Measurements from ENCODE around the gene SLC16A3.
A peak's percentile ranks its signal among the peaks of the same experiment; 100 is the strongest.

SLC16A3 gene

GRCh38 chr17:82273327-82274133 lies 44.7 kb downstream of the SLC16A3 start, which contains the start of gene CSNK1D:
Gene CSNK1D, minus strand, starts transcription at chr17:82273700. Its CDS starts 319 bp downstream, at chr17:82273381.
- Histone ChIP-seq H3K4me1 (ENCODE audit: control insufficient read depth, insufficient read depth, low read length) (peaks cover 53% of the 10 kb centered on the region), H3K27ac (ENCODE audit: low read length) (peak within 1 kb of the TSS; percentile 91), H3K9ac (ENCODE audit: low read length in 2 of 2) (peak within 1 kb of the TSS; percentile 81 to 84), H3K36me3 (ENCODE audit: control insufficient read depth in 2 of 2, insufficient read depth in 2 of 2, low read length in 2 of 2) (peaks cover 11 to 17% of the 10 kb centered on the region in 2 donors), H3K9me3 (ENCODE audit: control insufficient read depth in 2 of 2, low read length in 2 of 2) (no peaks in the 10 kb centered on the region), H3K4me3 (ENCODE audit: low read length in 2 of 2) (peak within 1 kb of the TSS; percentile 86 to 89), H3K27me3 (ENCODE audit: control insufficient read depth in 1 of 2, insufficient read depth in 2 of 2, low read length in 2 of 2) (no peaks in the 10 kb centered on the region)

DNA sequence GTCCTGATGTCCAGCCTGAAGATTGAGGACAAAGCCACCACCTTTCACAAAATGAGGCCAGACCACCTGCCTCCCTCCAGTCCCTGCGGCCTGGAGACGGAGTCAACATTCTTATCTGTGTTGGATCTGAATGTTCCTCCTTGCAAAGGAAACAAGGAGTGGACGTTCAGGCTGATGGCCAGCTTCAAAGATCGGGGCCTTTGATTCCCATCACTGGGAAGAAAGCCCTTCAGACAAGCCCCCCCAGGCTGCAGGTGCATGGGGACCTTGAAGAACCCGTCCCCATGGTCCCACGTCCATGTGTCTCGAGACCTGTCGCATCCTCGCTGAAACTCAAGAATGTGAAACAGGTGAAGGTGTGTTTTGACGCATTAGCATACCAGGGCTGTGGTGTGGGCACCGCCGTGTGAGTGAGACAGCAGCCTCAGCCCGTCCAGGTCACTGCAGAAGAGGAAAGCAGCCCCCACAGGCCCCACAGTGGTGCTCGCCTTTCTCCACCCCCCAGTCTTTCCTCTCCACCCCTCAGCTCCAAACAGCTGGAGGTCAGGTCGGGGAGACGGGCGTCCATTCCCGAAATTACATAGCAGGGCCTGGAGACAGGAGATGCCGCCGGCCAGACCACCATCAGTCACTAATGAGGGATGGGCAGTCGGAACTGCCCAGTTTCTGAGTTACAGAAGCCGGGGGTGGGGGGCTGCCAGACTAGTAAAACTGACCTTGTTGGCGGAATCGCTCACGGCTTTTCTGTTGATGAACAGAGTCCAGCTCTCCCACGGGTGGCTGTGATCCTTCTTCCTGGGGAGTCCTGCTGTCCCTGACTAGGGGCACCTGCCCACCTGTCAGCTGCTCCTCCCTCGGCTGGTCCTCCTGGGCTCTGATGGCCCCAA lies 45.5 kb downstream of the SLC16A3 start:
- H3K27ac ChIP-seq (ENCODE audit: low read length): peak overlapping the region; percentile 91
- H3K9ac ChIP-seq (ENCODE audit: low read length in 2 of 2): peak overlapping the region; percentile 64 to 81
- H3K36me3 ChIP-seq (ENCODE audit: control insufficient read depth in 2 of 2, insufficient read depth in 2 of 2, low read length in 2 of 2): peaks cover 11 to 17% of the 10 kb centered on the region in 2 donors
- H3K4me3 ChIP-seq (ENCODE audit: low read length in 2 of 2): peak overlapping the region; percentile 78 to 86
- no peaks in the 10 kb centered on the region for H3K27me3 ChIP-seq (ENCODE audit: control insufficient read depth in 1 of 2, insufficient read depth in 2 of 2, low read length in 2 of 2)
- no peaks in the 10 kb centered on the region for H3K9me3 ChIP-seq (ENCODE audit: control insufficient read depth in 2 of 2, low read length in 2 of 2)
- peaks cover 45% of the 10 kb centered on the region for H3K4me1 ChIP-seq (ENCODE audit: control insufficient read depth, insufficient read depth, low read length)

- Histone ChIP-seq H3K36me3 (ENCODE audit: control insufficient read depth in 2 of 2, insufficient read depth in 2 of 2, low read length in 2 of 2) (peaks cover 11 to 14% of the 10 kb centered on the region in 2 donors), H3K9me3 (ENCODE audit: control insufficient read depth in 2 of 2, low read length in 2 of 2) (no peaks in the 10 kb centered on the region), H3K27me3 (ENCODE audit: control insufficient read depth in 1 of 2, insufficient read depth in 2 of 2, low read length in 2 of 2) (no peaks in the 10 kb centered on the region), H3K4me3 (ENCODE audit: low read length in 2 of 2) (no peak overlapping the region), H3K4me1 (ENCODE audit: control insufficient read depth, insufficient read depth, low read length) (peaks cover 35% of the 10 kb centered on the region), H3K27ac (ENCODE audit: low read length) (no peak overlapping the region), H3K9ac (ENCODE audit: low read length in 2 of 2) (no peak overlapping the region)
Measured at GRCh38 chr17:82275326-82275725, 46.5 kb downstream of the SLC16A3 start.

GRCh38 chr17:82276938-82277337 lies 48.1 kb downstream of the SLC16A3 start:
- Histone ChIP-seq H3K9me3 (ENCODE audit: control insufficient read depth in 2 of 2, low read length in 2 of 2) (no peaks in the 10 kb centered on the region), H3K4me1 (ENCODE audit: control insufficient read depth, insufficient read depth, low read length) (peaks cover 19% of the 10 kb centered on the region), H3K27me3 (ENCODE audit: control insufficient read depth in 1 of 2, insufficient read depth in 2 of 2, low read length in 2 of 2) (no peaks in the 10 kb centered on the region), H3K27ac (ENCODE audit: low read length) (no peak overlapping the region), H3K4me3 (ENCODE audit: low read length in 2 of 2) (no peak overlapping the region), H3K9ac (ENCODE audit: low read length in 2 of 2) (no peak overlapping the region), H3K36me3 (ENCODE audit: control insufficient read depth in 2 of 2, insufficient read depth in 2 of 2, low read length in 2 of 2) (peaks cover 4% of the 10 kb centered on the region in 2 donors)

DNA sequence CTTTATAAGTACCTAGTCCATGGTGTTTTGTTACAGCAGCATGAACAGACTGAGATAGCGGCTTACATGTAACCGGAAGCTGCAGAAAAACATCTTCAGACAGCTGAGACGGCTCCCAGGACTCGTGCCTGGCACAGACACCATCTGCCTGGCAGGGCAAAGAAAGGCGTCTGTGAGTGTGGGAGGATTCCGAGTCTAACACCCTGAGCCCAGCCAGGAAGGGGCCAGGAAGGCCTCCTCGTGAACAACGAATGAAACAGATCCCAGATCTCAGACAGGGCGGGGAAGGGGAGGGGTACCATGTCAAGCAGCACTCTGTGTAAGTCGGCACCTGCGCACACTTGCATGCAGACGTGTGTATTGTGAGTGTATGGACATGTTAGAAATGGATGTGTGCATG lies 49.0 kb downstream of the SLC16A3 start:
- Histone ChIP-seq H3K27me3 (ENCODE audit: control insufficient read depth in 1 of 2, insufficient read depth in 2 of 2, low read length in 2 of 2) (no peaks in the 10 kb centered on the region), H3K27ac (ENCODE audit: low read length) (no peak overlapping the region), H3K9ac (ENCODE audit: low read length in 2 of 2) (no peak overlapping the region), H3K4me3 (ENCODE audit: low read length in 2 of 2) (no peak overlapping the region), H3K36me3 (ENCODE audit: control insufficient read depth in 2 of 2, insufficient read depth in 2 of 2, low read length in 2 of 2) (peaks cover 4% of the 10 kb centered on the region in 2 donors), H3K9me3 (ENCODE audit: control insufficient read depth in 2 of 2, low read length in 2 of 2) (no peaks in the 10 kb centered on the region), H3K4me1 (ENCODE audit: control insufficient read depth, insufficient read depth, low read length) (peaks cover 15% of the 10 kb centered on the region)

- Histone ChIP-seq H3K27ac (ENCODE audit: low read length) (no peak overlapping the region), H3K4me3 (ENCODE audit: low read length in 2 of 2) (no peak overlapping the region), H3K4me1 (ENCODE audit: control insufficient read depth, insufficient read depth, low read length) (peaks cover 19% of the 10 kb centered on the region), H3K9me3 (ENCODE audit: control insufficient read depth in 2 of 2, low read length in 2 of 2) (no peaks in the 10 kb centered on the region), H3K27me3 (ENCODE audit: control insufficient read depth in 1 of 2, insufficient read depth in 2 of 2, low read length in 2 of 2) (no peaks in the 10 kb centered on the region), H3K9ac (ENCODE audit: low read length in 2 of 2) (no peak overlapping the region), H3K36me3 (ENCODE audit: control insufficient read depth in 2 of 2, insufficient read depth in 2 of 2, low read length in 2 of 2) (peaks cover 4% of the 10 kb centered on the region in 2 donors)
Measured at GRCh38 chr17:82278308-82278707, 49.5 kb downstream of the SLC16A3 start.

GRCh38 chr17:82278786-82279391 lies 50.0 kb downstream of the SLC16A3 start:
- Histone ChIP-seq H3K27me3 (ENCODE audit: control insufficient read depth in 1 of 2, insufficient read depth in 2 of 2, low read length in 2 of 2) (no peaks in the 10 kb centered on the region), H3K9me3 (ENCODE audit: control insufficient read depth in 2 of 2, low read length in 2 of 2) (no peaks in the 10 kb centered on the region), H3K4me3 (ENCODE audit: low read length in 2 of 2) (no peak overlapping the region), H3K27ac (ENCODE audit: low read length) (no peak overlapping the region), H3K9ac (ENCODE audit: low read length in 2 of 2) (no peak overlapping the region), H3K36me3 (ENCODE audit: control insufficient read depth in 2 of 2, insufficient read depth in 2 of 2, low read length in 2 of 2) (peaks cover 4% of the 10 kb centered on the region in 2 donors), H3K4me1 (ENCODE audit: control insufficient read depth, insufficient read depth, low read length) (peaks cover 16% of the 10 kb centered on the region)

DNA sequence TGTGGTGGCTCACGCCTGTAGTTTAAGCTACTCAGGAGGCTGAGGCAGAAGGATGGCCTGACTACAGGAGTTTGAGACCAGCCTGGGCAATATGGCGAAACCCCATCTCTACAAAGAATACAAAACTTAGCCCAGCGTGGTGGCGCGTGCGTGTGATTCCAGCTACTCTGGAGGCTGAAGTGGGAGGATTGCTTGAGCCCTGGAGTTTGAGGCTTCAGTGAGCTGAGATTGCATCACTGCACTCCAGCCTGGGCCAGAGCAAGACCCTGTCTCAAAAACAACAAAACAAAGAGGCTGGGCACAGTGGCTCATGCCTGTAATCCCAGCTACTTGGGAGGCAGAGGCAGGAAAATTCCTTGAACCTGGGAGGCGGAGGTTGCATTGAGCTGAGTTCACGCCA lies 51.7 kb downstream of the SLC16A3 start:
- Histone ChIP-seq H3K9me3 (ENCODE audit: control insufficient read depth in 2 of 2, low read length in 2 of 2) (no peaks in the 10 kb centered on the region), H3K4me1 (ENCODE audit: control insufficient read depth, insufficient read depth, low read length) (peaks cover 4% of the 10 kb centered on the region)

GRCh38 chr17:82281076-82281475 lies 52.2 kb downstream of the SLC16A3 start:
- H3K36me3 ChIP-seq (ENCODE audit: control insufficient read depth in 2 of 2, insufficient read depth in 2 of 2, low read length in 2 of 2): peaks cover 4% of the 10 kb centered on the region in 2 donors
- no peak overlapping the region for H3K4me3 ChIP-seq (ENCODE audit: low read length in 2 of 2)
- H3K9me3 ChIP-seq (ENCODE audit: control insufficient read depth in 2 of 2, low read length in 2 of 2): no peaks in the 10 kb centered on the region
- peaks cover 4% of the 10 kb centered on the region for H3K4me1 ChIP-seq (ENCODE audit: control insufficient read depth, insufficient read depth, low read length)
- H3K27ac ChIP-seq (ENCODE audit: low read length): no peak overlapping the region
- H3K9ac ChIP-seq (ENCODE audit: low read length in 2 of 2): no peak overlapping the region
- H3K27me3 ChIP-seq (ENCODE audit: control insufficient read depth in 1 of 2, insufficient read depth in 2 of 2, low read length in 2 of 2): no peaks in the 10 kb centered on the region

More for the DNA sequence above, 51.7 kb downstream of the SLC16A3 start:
- no peak overlapping the region for H3K27ac ChIP-seq (ENCODE audit: low read length)
- H3K4me3 ChIP-seq (ENCODE audit: low read length in 2 of 2): no peak overlapping the region
- H3K27me3 ChIP-seq (ENCODE audit: control insufficient read depth in 1 of 2, insufficient read depth in 2 of 2, low read length in 2 of 2): no peaks in the 10 kb centered on the region
- H3K9ac ChIP-seq (ENCODE audit: low read length in 2 of 2): no peak overlapping the region
- H3K36me3 ChIP-seq (ENCODE audit: control insufficient read depth in 2 of 2, insufficient read depth in 2 of 2, low read length in 2 of 2): peaks cover 4% of the 10 kb centered on the region in 2 donors

DNA sequence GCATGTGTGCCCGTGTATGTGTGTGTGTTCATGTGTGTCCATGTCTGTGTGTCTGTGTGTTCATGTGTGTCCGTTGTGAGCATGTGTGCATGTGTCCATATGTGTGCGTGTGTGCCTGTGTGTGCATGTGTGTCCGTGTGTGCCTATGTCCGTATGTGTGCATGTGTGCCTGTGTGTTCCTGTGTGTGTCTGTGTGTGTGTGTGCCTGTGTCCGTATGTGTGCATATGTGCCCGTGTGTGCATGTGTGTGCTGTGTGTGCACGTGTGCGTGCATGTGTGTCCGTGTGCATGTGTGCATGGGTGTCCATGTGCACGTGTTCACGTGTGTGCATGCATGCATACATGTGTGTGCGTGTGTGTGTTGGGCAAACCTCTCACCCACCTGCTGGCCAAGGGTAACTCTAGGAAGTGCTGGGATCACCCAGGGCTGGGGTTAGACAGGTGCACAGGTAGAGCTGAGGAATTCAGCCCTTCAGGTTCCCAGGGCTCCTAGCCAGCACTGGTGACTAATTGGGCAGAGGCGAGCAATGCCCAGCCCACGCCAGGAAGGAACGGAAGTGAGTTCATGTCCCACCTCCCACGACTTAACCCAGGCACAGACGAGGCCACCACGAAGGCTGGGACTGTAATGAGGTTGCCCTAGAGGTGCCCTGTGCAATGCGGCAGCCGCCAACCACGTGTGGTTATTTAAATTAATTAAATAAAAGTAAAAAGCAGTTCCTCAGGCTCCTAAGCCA lies 52.8 kb downstream of the SLC16A3 start:
- peaks cover 4% of the 10 kb centered on the region for H3K4me1 ChIP-seq (ENCODE audit: control insufficient read depth, insufficient read depth, low read length)
- H3K4me3 ChIP-seq (ENCODE audit: low read length in 2 of 2): no peak overlapping the region
- no peak overlapping the region for H3K27ac ChIP-seq (ENCODE audit: low read length)
- H3K27me3 ChIP-seq (ENCODE audit: control insufficient read depth in 1 of 2, insufficient read depth in 2 of 2, low read length in 2 of 2): no peaks in the 10 kb centered on the region
- peaks cover 4% of the 10 kb centered on the region in 2 donors for H3K36me3 ChIP-seq (ENCODE audit: control insufficient read depth in 2 of 2, insufficient read depth in 2 of 2, low read length in 2 of 2)
- H3K9ac ChIP-seq (ENCODE audit: low read length in 2 of 2): no peak overlapping the region
- no peaks in the 10 kb centered on the region for H3K9me3 ChIP-seq (ENCODE audit: control insufficient read depth in 2 of 2, low read length in 2 of 2)
